Large intestine (tissue), 12 donors: ENCODE data around the gene TNFRSF14. TPM values are rescaled to one million over a fixed set of nuclear protein-coding genes. Genes with fewer than 3 reads are reported as not detected.

Experiments
- DNase-seq, 2 donors: peaks; one replicate each; pipeline versions ENCODE4 v3.0.0 to v3.0.0-alpha.2; 2013
- H3K27ac ChIP-seq: one replicate; pipeline ENCODE4 v1.5.1; 2013; ENCODE audit warnings: low read length
- H3K27me3 ChIP-seq: 2 replicates; pipeline ENCODE4 v1.6.1; 2013; ENCODE audit warnings: low read length; ENCODE audit not compliant: control insufficient read depth, insufficient read depth
- H3K36me3 ChIP-seq: 2 replicates; pipeline ENCODE4 v1.6.1; 2013; ENCODE audit warnings: low read length; ENCODE audit not compliant: control insufficient read depth, insufficient read depth
- H3K4me1 ChIP-seq: one replicate; pipeline ENCODE4 v1.6.1; 2013; ENCODE audit warnings: low read length; ENCODE audit not compliant: control insufficient read depth, insufficient read depth
- H3K4me3 ChIP-seq: one replicate; pipeline ENCODE4 v1.5.1; 2013; ENCODE audit warnings: low read length
- H3K9me3 ChIP-seq: one replicate; pipeline ENCODE4 v1.6.1; 2013; ENCODE audit warnings: mild to moderate bottlenecking, low read depth, low read length, moderate library complexity; ENCODE audit not compliant: control insufficient read depth
- WGBS: methylation state at CpG from one replicate; pipeline ENCODE4 v1.1.5; 2013; ENCODE audit warnings: low lambda C conversion rate; ENCODE audit not compliant: insufficient coverage; 5-methylcytosine and 5-hydroxymethylcytosine counted together
- long read RNA-seq, 11 donors: transcript quantifications; one replicate each; lab custom pipeline, GENCODE V29; 2026
- polyA plus RNA-seq: library from polyadenylated mRNA; unstranded; fragments of 120-200 nt; gene quantifications from one replicate; pipeline ENCODE4 v1.2.1, GENCODE V29; 2013

Gene TNFRSF14
- polyA plus RNA-seq = 318 TPM
- long read RNA-seq, donor 1, transcript TNFRSF14-214 (3 exons, 957 nt) = minor isoform, 6 of 41 reads
- long read RNA-seq, donor 1, transcript TNFRSF14-201 (8 exons, 1,707 nt) = major isoform, 11 of 41 reads
- long read RNA-seq, donor 1, partial matches to known transcripts = 22 of 41 reads
- long read RNA-seq, donor 1, other reads (novel, unspliced or antisense) = 0 of 41 reads
- long read RNA-seq, donor 2, transcript TNFRSF14-201 (8 exons, 1,707 nt) = major isoform, 30 of 90 reads
- long read RNA-seq, donor 2, transcript TNFRSF14-214 (3 exons, 957 nt) = minor isoform, 14 of 90 reads
- long read RNA-seq, donor 2, partial matches to known transcripts = 36 of 90 reads
- long read RNA-seq, donor 2, other reads (novel, unspliced or antisense) = 6 of 90 reads
- long read RNA-seq, donor 3 = 0 reads
- long read RNA-seq, donor 4, transcript TNFRSF14-201 (8 exons, 1,707 nt) = major isoform, 5 of 22 reads
- long read RNA-seq, donor 4, partial matches to known transcripts = 13 of 22 reads
- long read RNA-seq, donor 4, other reads (novel, unspliced or antisense) = 0 of 22 reads
- long read RNA-seq, donor 5, transcript TNFRSF14-201 (8 exons, 1,707 nt) = major isoform, 10 of 21 reads
- long read RNA-seq, donor 5, partial matches to known transcripts = 5 of 21 reads
- long read RNA-seq, donor 5, other reads (novel, unspliced or antisense) = 0 of 21 reads
- long read RNA-seq, donor 6, transcript TNFRSF14-201 (8 exons, 1,707 nt) = major isoform, 16 of 104 reads
- long read RNA-seq, donor 6, partial matches to known transcripts = 70 of 104 reads
- long read RNA-seq, donor 6, other reads (novel, unspliced or antisense) = 10 of 104 reads
- long read RNA-seq, donor 7, transcript TNFRSF14-214 (3 exons, 957 nt) = minor isoform, 6 of 19 reads
- long read RNA-seq, donor 7, transcript TNFRSF14-201 (8 exons, 1,707 nt) = major isoform, 7 of 19 reads
- long read RNA-seq, donor 7, partial matches to known transcripts = 6 of 19 reads
- long read RNA-seq, donor 7, other reads (novel, unspliced or antisense) = 0 of 19 reads
- long read RNA-seq, donor 8, transcript TNFRSF14-214 (3 exons, 957 nt) = minor isoform, 17 of 132 reads
- long read RNA-seq, donor 8, transcript TNFRSF14-201 (8 exons, 1,707 nt) = major isoform, 35 of 132 reads
- long read RNA-seq, donor 8, partial matches to known transcripts = 63 of 132 reads
- long read RNA-seq, donor 8, other reads (novel, unspliced or antisense) = 13 of 132 reads
- long read RNA-seq, donor 9, transcript TNFRSF14-214 (3 exons, 957 nt) = minor isoform, 16 of 125 reads
- long read RNA-seq, donor 9, transcript TNFRSF14-201 (8 exons, 1,707 nt) = major isoform, 30 of 125 reads
- long read RNA-seq, donor 9, partial matches to known transcripts = 53 of 125 reads
- long read RNA-seq, donor 9, other reads (novel, unspliced or antisense) = 17 of 125 reads
- long read RNA-seq, donor 10, full-length matches to known transcripts = 41 of 179 reads
- long read RNA-seq, donor 10, partial matches to known transcripts = 122 of 179 reads
- long read RNA-seq, donor 10, other reads (novel, unspliced or antisense) = 16 of 179 reads
- long read RNA-seq, donor 11, transcript TNFRSF14-201 (8 exons, 1,707 nt) = major isoform, 18 of 84 reads
- long read RNA-seq, donor 11, partial matches to known transcripts = 57 of 84 reads
- long read RNA-seq, donor 11, other reads (novel, unspliced or antisense) = 0 of 84 reads

- Histone ChIP-seq H3K27ac (peak within 1 kb of the TSS; percentile 98), H3K4me3 (peak within 1 kb of the TSS; percentile 83), H3K9me3 (no peaks in the 10 kb centered on the region), H3K27me3 (no peaks in the 10 kb centered on the region), H3K4me1 (peaks cover 55% of the 10 kb centered on the region), H3K36me3 (peaks cover 35% of the 10 kb centered on the region)
- DNase-seq = peak; percentile 61 to 80
- no CpG with 5 or more reads among the region's 16 CpGs for WGBS
These were observed at the start of gene TNFRSF14 for GRCh38 chr1:2556277-2556677. Gene TNFRSF14, plus strand, starts transcription at chr1:2556371. Its CDS starts 294 bp downstream, at chr1:2556665.

- Histone ChIP-seq H3K36me3 (peaks cover 42% of the 10 kb centered on the region), H3K4me3 (no peak overlapping the region), H3K9me3 (peaks cover 3% of the 10 kb centered on the region), H3K4me1 (peaks cover 5% of the 10 kb centered on the region), H3K27ac (no peak overlapping the region), H3K27me3 (peaks cover 36% of the 10 kb centered on the region)
- no CpG with 5 or more reads among the region's 15 CpGs for WGBS
- DNase-seq = no peak
These were observed 49.1 kb upstream of the TNFRSF14 start for GRCh38 chr1:2506901-2507565.

- Histone ChIP-seq H3K36me3 (peaks cover 49% of the 10 kb centered on the region), H3K9me3 (peaks cover 3% of the 10 kb centered on the region), H3K27ac (no peak overlapping the region), H3K4me1 (peaks cover 5% of the 10 kb centered on the region), H3K4me3 (no peak overlapping the region), H3K27me3 (peaks cover 30% of the 10 kb centered on the region)
- DNase-seq = no peak
- WGBS = no CpG with 5 or more reads among the region's 6 CpGs
These were observed 48.4 kb upstream of the TNFRSF14 start for GRCh38 chr1:2507744-2508155.

GRCh38 chr1:2508180-2508579 is 48.0 kb upstream of the TNFRSF14 start:
- Histone ChIP-seq H3K4me1 (peaks cover 5% of the 10 kb centered on the region), H3K36me3 (peaks cover 53% of the 10 kb centered on the region), H3K4me3 (no peak overlapping the region), H3K27me3 (peaks cover 26% of the 10 kb centered on the region), H3K27ac (no peak overlapping the region), H3K9me3 (peaks cover 3% of the 10 kb centered on the region)
- WGBS = no CpG with 5 or more reads among the region's 24 CpGs
- no peak for DNase-seq

- H3K36me3 ChIP-seq = peaks cover 59% of the 10 kb centered on the region
- peaks cover 5% of the 10 kb centered on the region for H3K4me1 ChIP-seq
- no peak for DNase-seq
- peaks cover 3% of the 10 kb centered on the region for H3K9me3 ChIP-seq
- H3K27me3 ChIP-seq = peaks cover 20% of the 10 kb centered on the region
- WGBS = no CpG with 5 or more reads among the region's 29 CpGs
- no peak overlapping the region for H3K27ac ChIP-seq
- no peak overlapping the region for H3K4me3 ChIP-seq
These were observed 47.4 kb upstream of the TNFRSF14 start for GRCh38 chr1:2508751-2509150.

- H3K4me1 ChIP-seq = peaks cover 1% of the 10 kb centered on the region
- H3K9me3 ChIP-seq = no peaks in the 10 kb centered on the region
- no peak for DNase-seq
- WGBS = no CpG with 5 or more reads among the region's 11 CpGs
- H3K36me3 ChIP-seq = peaks cover 65% of the 10 kb centered on the region
- no peak overlapping the region for H3K4me3 ChIP-seq
- H3K27me3 ChIP-seq = peaks cover 12% of the 10 kb centered on the region
- no peak overlapping the region for H3K27ac ChIP-seq
These were observed 46.6 kb upstream of the TNFRSF14 start for GRCh38 chr1:2509589-2509988.

GRCh38 chr1:2510366-2511155 is 45.6 kb upstream of the TNFRSF14 start:
- no CpG with 5 or more reads among the region's 27 CpGs for WGBS

GRCh38 chr1:2512862-2513421 is 43.2 kb upstream of the TNFRSF14 start:
- no peaks in the 10 kb centered on the region for H3K27me3 ChIP-seq
- no CpG with 5 or more reads among the region's 31 CpGs for WGBS
- no peak overlapping the region for H3K27ac ChIP-seq
- H3K36me3 ChIP-seq = peaks cover 92% of the 10 kb centered on the region
- no peak for DNase-seq
- no peaks in the 10 kb centered on the region for H3K4me1 ChIP-seq
- no peak overlapping the region for H3K4me3 ChIP-seq
- H3K9me3 ChIP-seq = no peaks in the 10 kb centered on the region

More at GRCh38 chr1:2510366-2511155, 45.6 kb upstream of the TNFRSF14 start:
- no peak overlapping the region for H3K4me3 ChIP-seq
- no peaks in the 10 kb centered on the region for H3K9me3 ChIP-seq
- H3K27ac ChIP-seq = no peak overlapping the region
- peaks cover 2% of the 10 kb centered on the region for H3K27me3 ChIP-seq
- H3K4me1 ChIP-seq = no peaks in the 10 kb centered on the region
- peaks cover 74% of the 10 kb centered on the region for H3K36me3 ChIP-seq
- no peak for DNase-seq
